Measurements from ENCODE around the gene DDR1.

Gene DDR1

DNA sequence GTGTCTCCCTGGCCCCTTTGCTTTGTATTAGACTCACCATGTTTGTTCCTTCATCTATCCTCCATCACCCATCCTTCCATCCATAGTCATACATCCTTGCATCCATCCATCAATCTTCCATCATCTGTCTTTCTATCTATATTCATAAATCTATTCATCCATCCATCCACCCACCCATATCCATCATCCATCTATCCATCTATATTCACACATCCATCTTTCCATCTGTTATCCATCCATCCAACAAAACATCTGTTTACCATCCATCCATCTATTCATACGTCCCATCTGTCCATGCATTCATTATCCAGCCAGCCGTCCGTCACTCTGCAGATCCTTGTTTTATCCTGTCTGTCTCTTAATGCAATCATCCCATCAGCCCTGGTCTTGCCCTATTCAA lies 10.6 kb downstream of the DDR1 start:
- no peak for DNase-seq (ENCODE audit: low read depth)
- no peak overlapping the region for H3K4me3 ChIP-seq (ENCODE audit: low read depth, low read length)
- TF ChIP-seq, protein P1, sequence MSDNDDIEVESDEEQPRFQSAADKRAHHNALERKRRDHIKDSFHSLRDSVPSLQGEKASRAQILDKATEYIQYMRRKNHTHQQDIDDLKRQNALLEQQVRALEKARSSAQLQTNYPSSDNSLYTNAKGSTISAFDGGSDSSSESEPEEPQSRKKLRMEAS (IDR thresholded peaks at IDR 0.05; ENCODE audit: low read depth, low read length), result no peak
- TF ChIP-seq POLR2A (IDR thresholded peaks at IDR 0.05; ENCODE audit: extremely low read depth, insufficient read length) (no peak), MYC (IDR thresholded peaks at IDR 0.05; ENCODE audit: low read depth, low read length) (no peak)
- TF ChIP-seq, protein P2, sequence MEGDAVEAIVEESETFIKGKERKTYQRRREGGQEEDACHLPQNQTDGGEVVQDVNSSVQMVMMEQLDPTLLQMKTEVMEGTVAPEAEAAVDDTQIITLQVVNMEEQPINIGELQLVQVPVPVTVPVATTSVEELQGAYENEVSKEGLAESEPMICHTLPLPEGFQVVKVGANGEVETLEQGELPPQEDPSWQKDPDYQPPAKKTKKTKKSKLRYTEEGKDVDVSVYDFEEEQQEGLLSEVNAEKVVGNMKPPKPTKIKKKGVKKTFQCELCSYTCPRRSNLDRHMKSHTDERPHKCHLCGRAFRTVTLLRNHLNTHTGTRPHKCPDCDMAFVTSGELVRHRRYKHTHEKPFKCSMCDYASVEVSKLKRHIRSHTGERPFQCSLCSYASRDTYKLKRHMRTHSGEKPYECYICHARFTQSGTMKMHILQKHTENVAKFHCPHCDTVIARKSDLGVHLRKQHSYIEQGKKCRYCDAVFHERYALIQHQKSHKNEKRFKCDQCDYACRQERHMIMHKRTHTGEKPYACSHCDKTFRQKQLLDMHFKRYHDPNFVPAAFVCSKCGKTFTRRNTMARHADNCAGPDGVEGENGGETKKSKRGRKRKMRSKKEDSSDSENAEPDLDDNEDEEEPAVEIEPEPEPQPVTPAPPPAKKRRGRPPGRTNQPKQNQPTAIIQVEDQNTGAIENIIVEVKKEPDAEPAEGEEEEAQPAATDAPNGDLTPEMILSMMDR (IDR thresholded peaks at IDR 0.05; ENCODE audit: low read depth, low read length), result no peak

DNA sequence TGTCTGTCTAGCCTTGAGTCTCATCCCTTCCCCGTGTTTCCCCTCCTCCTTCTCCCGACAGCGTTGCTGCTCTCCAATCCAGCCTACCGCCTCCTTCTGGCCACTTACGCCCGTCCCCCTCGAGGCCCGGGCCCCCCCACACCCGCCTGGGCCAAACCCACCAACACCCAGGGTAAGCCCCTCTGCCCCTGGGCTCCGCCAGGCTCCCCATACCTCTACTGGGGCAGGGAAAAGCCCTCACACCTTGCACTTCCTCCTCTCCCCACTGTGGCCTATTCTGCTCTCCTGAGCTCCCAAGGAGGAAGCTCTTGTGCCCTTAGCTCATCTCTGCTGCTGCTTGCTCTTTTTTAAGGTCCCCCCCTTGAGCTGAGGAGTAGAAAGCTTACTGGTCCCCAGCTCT lies 11.0 kb downstream of the DDR1 start:
- H3K4me3 ChIP-seq (ENCODE audit: low read depth, low read length), result no peak overlapping the region
- no peak for DNase-seq (ENCODE audit: low read depth)
- TF ChIP-seq MYC (IDR thresholded peaks at IDR 0.05; ENCODE audit: low read depth, low read length) (no peak), POLR2A (IDR thresholded peaks at IDR 0.05; ENCODE audit: extremely low read depth, insufficient read length) (no peak)
- TF ChIP-seq, protein P2 (IDR thresholded peaks at IDR 0.05; ENCODE audit: low read depth, low read length), result no peak
- TF ChIP-seq, protein P1 (IDR thresholded peaks at IDR 0.05; ENCODE audit: low read depth, low read length), result no peak

DNA sequence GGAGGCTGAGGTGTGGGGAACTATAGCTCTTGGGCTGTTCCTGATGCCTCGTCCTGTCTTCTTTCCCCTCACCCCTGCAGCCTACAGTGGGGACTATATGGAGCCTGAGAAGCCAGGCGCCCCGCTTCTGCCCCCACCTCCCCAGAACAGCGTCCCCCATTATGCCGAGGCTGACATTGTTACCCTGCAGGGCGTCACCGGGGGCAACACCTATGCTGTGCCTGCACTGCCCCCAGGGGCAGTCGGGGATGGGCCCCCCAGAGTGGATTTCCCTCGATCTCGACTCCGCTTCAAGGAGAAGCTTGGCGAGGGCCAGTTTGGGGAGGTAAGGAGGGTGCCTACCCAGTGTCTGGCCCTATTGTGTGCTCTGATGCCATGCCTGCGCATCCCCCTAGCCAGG lies 12.2 kb downstream of the DDR1 start:
- no peak for DNase-seq (ENCODE audit: low read depth)
- TF ChIP-seq, protein P1 (IDR thresholded peaks at IDR 0.05; ENCODE audit: low read depth, low read length), result no peak
- TF ChIP-seq POLR2A (IDR thresholded peaks at IDR 0.05; ENCODE audit: extremely low read depth, insufficient read length), result no peak
- TF ChIP-seq MYC (IDR thresholded peaks at IDR 0.05; ENCODE audit: low read depth, low read length), result no peak
- TF ChIP-seq, protein P2 (IDR thresholded peaks at IDR 0.05; ENCODE audit: low read depth, low read length), result no peak

DNA sequence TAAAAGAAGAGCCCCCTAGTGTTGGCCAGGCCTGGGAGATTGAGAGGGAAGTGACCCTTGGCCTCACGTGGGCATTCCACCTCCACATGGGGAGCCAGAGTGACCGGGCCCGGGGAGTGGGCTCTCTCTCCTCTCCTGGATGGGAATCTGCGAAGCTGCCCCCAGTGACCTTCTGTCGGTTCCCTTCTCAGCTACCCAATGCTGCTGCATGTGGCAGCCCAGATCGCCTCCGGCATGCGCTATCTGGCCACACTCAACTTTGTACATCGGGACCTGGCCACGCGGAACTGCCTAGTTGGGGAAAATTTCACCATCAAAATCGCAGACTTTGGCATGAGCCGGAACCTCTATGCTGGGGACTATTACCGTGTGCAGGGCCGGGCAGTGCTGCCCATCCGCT lies 13.6 kb downstream of the DDR1 start:
- DNase-seq (ENCODE audit: low read depth), result no peak
- no peak overlapping the region for H3K4me3 ChIP-seq (ENCODE audit: low read depth, low read length)
- TF ChIP-seq, protein P1 (IDR thresholded peaks at IDR 0.05; ENCODE audit: low read depth, low read length), result no peak
- TF ChIP-seq POLR2A (IDR thresholded peaks at IDR 0.05; ENCODE audit: extremely low read depth, insufficient read length) (no peak), MYC (IDR thresholded peaks at IDR 0.05; ENCODE audit: low read depth, low read length) (no peak)
- TF ChIP-seq, protein P2 (IDR thresholded peaks at IDR 0.05; ENCODE audit: low read depth, low read length), result no peak

More for the DNA sequence above, 12.2 kb downstream of the DDR1 start:
- no peak overlapping the region for H3K4me3 ChIP-seq (ENCODE audit: low read depth, low read length)

DNA sequence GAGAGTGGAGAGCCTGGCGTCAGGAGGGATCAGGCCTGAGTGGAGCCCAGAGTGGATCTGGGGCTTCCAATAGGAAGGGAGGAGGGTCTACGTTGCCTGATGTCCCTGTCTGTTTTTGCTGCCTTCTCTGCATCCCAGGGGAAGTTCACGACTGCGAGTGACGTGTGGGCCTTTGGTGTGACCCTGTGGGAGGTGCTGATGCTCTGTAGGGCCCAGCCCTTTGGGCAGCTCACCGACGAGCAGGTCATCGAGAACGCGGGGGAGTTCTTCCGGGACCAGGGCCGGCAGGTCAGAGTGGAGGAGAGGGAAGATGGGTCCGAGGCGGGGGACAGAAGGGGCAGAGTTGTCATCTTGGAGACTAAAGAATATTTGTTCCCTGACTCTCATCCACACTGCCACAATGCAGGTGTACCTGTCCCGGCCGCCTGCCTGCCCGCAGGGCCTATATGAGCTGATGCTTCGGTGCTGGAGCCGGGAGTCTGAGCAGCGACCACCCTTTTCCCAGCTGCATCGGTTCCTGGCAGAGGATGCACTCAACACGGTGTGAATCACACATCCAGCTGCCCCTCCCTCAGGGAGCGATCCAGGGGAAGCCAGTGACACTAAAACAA lies 14.5 kb downstream of the DDR1 start:
- no peak overlapping the region for H3K4me3 ChIP-seq (ENCODE audit: low read depth, low read length)
- no peak for DNase-seq (ENCODE audit: low read depth)
- TF ChIP-seq MYC (IDR thresholded peaks at IDR 0.05; ENCODE audit: low read depth, low read length) (no peak), POLR2A (IDR thresholded peaks at IDR 0.05; ENCODE audit: extremely low read depth, insufficient read length) (no peak)
- TF ChIP-seq, protein P2 (IDR thresholded peaks at IDR 0.05; ENCODE audit: low read depth, low read length), result no peak
- TF ChIP-seq, protein P1 (IDR thresholded peaks at IDR 0.05; ENCODE audit: low read depth, low read length), result no peak

Measured in NB4 (cell line).